Measurements from ENCODE around the gene HDAC10.

The HDAC10 gene

DNA sequence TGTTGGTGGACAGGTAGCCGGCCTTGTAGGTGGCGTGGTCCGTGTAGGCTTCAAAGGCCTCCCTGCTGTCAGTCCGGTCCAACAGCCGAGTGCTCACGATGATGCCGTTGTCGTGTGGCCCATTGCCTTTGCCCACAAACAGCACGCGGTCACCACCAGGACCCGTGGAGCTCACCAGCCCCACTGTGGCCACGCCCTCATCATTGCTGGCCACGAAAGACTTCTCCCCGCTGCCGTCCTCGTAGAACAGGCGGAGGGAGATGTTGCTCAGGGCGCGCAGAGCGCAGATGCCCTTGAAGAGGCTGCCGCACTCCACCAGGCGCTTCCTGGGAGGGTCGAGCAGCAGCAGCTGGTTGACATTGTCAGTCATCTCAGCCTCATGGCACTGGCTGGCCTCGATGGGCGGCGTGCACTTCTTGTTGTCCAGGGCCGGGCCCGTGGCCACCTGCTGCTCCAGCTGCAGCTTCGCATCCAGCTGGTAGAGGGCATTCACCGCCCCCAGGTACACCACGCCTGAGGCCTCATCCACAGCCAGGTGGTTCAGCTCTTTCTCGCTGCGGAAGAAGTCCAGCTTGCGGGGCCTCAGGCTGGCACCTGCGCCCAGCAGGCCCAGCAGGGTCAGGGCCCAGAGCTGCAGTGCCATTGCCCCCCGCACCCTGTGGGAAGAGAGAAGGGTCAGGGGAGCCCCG is 39.0 kb upstream of the HDAC10 start:
- no peak overlapping the region for H3K4me3 ChIP-seq (ENCODE audit: low read depth, low read length)
- no peak for DNase-seq (ENCODE audit: low read depth)
- TF ChIP-seq POLR2A (IDR thresholded peaks at IDR 0.05; ENCODE audit: extremely low read depth, insufficient read length) (no peak), MYC (IDR thresholded peaks at IDR 0.05; ENCODE audit: low read depth, low read length) (no peak)
- TF ChIP-seq, protein P1, sequence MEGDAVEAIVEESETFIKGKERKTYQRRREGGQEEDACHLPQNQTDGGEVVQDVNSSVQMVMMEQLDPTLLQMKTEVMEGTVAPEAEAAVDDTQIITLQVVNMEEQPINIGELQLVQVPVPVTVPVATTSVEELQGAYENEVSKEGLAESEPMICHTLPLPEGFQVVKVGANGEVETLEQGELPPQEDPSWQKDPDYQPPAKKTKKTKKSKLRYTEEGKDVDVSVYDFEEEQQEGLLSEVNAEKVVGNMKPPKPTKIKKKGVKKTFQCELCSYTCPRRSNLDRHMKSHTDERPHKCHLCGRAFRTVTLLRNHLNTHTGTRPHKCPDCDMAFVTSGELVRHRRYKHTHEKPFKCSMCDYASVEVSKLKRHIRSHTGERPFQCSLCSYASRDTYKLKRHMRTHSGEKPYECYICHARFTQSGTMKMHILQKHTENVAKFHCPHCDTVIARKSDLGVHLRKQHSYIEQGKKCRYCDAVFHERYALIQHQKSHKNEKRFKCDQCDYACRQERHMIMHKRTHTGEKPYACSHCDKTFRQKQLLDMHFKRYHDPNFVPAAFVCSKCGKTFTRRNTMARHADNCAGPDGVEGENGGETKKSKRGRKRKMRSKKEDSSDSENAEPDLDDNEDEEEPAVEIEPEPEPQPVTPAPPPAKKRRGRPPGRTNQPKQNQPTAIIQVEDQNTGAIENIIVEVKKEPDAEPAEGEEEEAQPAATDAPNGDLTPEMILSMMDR (IDR thresholded peaks at IDR 0.05; ENCODE audit: low read depth, low read length): no peak
- TF ChIP-seq, protein P2, sequence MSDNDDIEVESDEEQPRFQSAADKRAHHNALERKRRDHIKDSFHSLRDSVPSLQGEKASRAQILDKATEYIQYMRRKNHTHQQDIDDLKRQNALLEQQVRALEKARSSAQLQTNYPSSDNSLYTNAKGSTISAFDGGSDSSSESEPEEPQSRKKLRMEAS (IDR thresholded peaks at IDR 0.05; ENCODE audit: low read depth, low read length): no peak

DNA sequence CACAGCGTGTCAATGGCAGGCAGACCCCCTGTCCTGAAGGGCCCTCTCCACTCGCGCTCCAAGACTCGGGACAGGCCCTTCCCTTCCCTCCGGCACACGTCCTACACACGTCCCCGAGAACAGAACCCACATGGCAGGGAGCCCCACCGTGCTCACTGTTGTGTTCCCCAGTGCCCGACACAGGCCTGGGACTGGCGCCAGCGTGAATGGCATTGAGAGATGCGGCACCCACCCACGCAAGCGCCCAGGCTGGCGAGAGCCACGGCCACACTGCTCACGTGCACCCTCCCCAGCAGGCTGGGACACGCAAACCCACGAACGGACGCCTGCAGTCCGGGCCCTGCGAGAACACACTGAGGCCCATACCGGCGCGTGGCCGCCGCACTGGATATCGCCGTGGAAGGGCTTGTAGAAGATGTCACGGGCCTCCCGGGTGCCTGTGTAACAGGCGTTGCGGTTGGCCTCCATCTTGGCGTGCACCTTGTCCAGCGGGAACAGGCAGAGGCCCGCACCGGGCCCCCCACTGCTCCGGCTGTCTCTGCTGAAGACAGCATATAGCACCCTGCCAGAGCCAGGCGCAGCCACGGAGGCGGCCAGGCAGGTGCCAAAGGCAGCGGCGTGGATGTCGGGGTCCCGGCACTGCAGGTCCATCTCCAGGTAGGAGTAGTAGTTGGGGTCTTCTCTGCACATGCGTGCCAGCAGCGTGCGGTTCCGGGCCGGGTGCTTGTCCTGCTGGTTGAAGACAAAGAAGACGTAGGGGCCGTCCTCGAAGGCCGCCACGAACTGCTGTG is 38.3 kb upstream of the HDAC10 start:
- no peak overlapping the region for H3K4me3 ChIP-seq (ENCODE audit: low read depth, low read length)
- no peak for DNase-seq (ENCODE audit: low read depth)
- TF ChIP-seq MYC (IDR thresholded peaks at IDR 0.05; ENCODE audit: low read depth, low read length): no peak
- TF ChIP-seq, protein P1 (IDR thresholded peaks at IDR 0.05; ENCODE audit: low read depth, low read length): no peak
- TF ChIP-seq, protein P2 (IDR thresholded peaks at IDR 0.05; ENCODE audit: low read depth, low read length): no peak
- no peak for TF ChIP-seq POLR2A (IDR thresholded peaks at IDR 0.05; ENCODE audit: extremely low read depth, insufficient read length)

DNA sequence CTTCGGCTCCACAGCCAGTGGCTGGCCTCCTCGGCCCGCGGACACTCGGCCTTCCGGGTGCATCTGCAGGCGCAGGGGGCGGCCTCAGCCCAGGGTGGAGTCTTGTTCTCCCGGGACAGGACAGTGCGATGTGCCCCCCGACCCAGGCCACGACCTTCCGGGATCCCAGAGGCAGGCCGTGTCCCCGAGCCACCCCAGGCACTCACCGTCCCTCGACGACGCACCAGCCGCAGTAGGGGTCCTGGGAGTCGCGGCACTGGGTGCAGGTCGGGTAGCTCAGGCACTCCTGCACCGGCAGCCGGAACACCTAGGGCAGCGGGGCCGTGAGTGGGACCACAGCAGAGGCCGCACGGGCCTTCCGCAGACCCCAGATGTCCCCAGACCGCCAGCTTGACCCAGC is 36.7 kb upstream of the HDAC10 start:
- no peak for DNase-seq (ENCODE audit: low read depth)
- no peak for TF ChIP-seq POLR2A (IDR thresholded peaks at IDR 0.05; ENCODE audit: extremely low read depth, insufficient read length)
- TF ChIP-seq, protein P2 (IDR thresholded peaks at IDR 0.05; ENCODE audit: low read depth, low read length): no peak
- TF ChIP-seq, protein P1 (IDR thresholded peaks at IDR 0.05; ENCODE audit: low read depth, low read length): no peak
- no peak overlapping the region for H3K4me3 ChIP-seq (ENCODE audit: low read depth, low read length)

DNA sequence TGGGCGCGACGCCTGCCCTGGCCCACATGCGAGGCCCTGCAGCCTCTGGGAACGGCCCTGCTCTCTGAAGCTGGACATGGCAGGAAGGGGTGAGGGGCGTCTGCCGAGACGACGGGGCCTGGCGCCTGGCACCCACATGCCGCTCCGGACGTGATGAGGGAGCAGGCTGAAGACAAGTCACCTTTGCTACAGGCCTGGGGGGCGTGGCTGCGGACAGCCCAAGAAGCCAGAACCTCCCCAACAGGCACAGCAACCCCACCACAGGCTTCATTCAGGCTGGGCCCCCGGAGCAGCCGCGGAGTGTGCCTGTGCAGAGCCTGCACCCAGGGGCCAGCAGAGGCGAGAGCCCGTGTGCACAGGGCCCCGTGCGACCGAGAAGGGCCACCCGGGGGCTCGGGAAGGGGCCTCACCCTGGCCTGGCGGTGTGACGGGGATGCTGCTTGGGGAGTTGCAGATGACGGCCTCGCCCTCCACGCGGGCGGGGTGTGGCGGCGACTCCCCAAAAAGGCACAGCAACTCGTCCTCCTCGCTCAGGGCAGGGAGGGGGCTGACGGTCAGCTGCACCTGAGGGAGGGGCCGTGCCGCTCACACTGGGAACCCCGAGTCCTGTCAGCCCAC is 35.7 kb upstream of the HDAC10 start:
- DNase-seq (ENCODE audit: low read depth): no peak
- TF ChIP-seq, protein P1 (IDR thresholded peaks at IDR 0.05; ENCODE audit: low read depth, low read length): no peak
- TF ChIP-seq, protein P2 (IDR thresholded peaks at IDR 0.05; ENCODE audit: low read depth, low read length): no peak
- TF ChIP-seq MYC (IDR thresholded peaks at IDR 0.05; ENCODE audit: low read depth, low read length): no peak
- no peak overlapping the region for H3K4me3 ChIP-seq (ENCODE audit: low read depth, low read length)

DNA sequence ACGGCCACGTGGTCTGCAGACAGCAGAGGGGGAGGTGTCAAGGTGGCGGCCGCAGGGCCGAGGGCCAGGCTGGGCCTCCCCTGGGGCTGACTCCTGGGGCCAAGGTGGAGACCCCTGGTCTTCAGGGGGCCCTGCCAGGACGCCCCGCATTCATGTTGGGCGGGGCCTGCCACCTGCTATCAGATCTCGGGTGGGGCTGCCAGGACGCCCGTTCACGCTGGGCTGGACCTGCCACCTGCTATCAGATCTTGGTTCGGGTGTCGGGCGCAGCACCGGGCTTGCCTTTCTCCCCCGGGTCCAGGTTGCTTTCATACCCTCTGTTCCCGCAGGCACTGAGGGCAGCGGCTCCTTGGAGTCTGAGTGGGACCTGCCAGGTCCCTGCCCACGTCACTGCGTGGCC is 35.2 kb upstream of the HDAC10 start:
- TF ChIP-seq, protein P2 (IDR thresholded peaks at IDR 0.05; ENCODE audit: low read depth, low read length): no peak
- TF ChIP-seq MYC (IDR thresholded peaks at IDR 0.05; ENCODE audit: low read depth, low read length): no peak
- TF ChIP-seq, protein P1 (IDR thresholded peaks at IDR 0.05; ENCODE audit: low read depth, low read length): no peak
- TF ChIP-seq POLR2A (IDR thresholded peaks at IDR 0.05; ENCODE audit: extremely low read depth, insufficient read length): no peak
- H3K4me3 ChIP-seq (ENCODE audit: low read depth, low read length): no peak overlapping the region
- DNase-seq (ENCODE audit: low read depth): no peak
